OCI-LY7 (cell line): Measurements from ENCODE around the gene KPTN.

ENCODE experiments used
- CTCF ChIP-seq: fragments of 200-600 bp; sonication (generic); conservative IDR thresholded peaks from 2 replicates; pipeline ENCODE4 v1.5.1; 2014; ENCODE audit warnings: mild to moderate bottlenecking, antibody characterized with exemption, low read length, moderate library complexity, mixed read lengths
- EZH2phosphoT487 ChIP-seq: fragments of 200-600 bp; sonication (generic); IDR thresholded peaks from 2 replicates; pipeline ENCODE4 v1.6.1; 2018; ENCODE audit warnings: low read depth, borderline replicate concordance, mild to moderate bottlenecking, mixed run types, antibody characterized with exemption, low read length, moderate library complexity, mixed read lengths

GRCh38 chr19:47507924-47508553 lies 24.0 kb upstream of the KPTN start:
- TF ChIP-seq CTCF (no peak), EZH2phosphoT487 (no peak)
